Erythroblast (primary cell): ENCODE data around the gene OGFOD1.

Source experiments
- GATA1 ChIP-seq: IDR thresholded peaks from 2 replicates; pipeline ENCODE4 v1.6.1; 2011; ENCODE audit warnings: low read depth, mild to moderate bottlenecking, control low read depth, low read length, moderate library complexity
- POLR2A ChIP-seq: IDR thresholded peaks from 2 replicates; pipeline ENCODE4 v1.6.1; 2011; ENCODE audit warnings: mild to moderate bottlenecking, low read length

DNA sequence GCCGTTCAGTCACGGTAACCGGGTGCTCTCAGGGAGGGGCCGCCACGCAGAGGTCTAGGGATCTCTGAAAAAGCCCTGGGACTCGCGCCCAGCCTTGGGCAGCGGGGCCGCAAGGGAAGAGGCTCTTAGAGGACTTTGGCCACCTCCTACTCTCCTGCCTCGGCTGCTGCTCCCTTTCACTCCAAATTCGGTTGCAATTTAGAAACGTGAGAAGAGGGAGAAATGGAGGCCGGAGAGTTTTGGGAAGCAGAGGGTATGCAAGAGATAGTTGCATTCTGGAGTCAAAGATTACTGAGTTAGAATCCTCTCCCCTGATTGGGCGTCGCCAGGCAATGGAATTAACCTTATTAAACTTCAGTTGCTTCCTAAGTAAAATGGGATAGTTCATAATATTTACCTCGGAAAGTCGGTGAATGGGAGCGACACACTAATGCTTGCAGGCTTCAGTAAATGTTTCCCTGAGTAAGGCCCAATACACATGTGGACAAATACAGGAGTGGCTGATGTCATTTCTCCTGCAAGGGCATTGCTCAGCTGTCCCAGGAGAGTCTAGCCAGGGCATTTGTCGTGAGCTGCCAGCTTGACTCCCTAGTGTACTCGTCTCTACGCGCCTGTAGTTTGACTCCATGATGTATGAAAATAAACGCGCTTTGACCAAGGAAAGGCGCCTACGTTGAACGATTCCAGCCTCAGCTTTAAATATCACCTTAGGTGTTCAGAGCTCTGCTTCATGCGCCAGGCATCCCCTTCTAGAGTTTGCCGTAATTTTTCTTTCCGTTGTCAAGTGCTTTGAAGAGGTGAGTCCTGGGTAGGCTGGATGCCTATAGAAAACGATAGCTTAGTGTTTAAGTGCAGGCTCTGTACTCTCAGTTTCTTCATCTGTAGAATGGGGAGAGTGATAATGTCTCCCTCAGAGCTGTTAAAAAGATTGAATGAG, 667 bp downstream of the OGFOD1 start:
- TF ChIP-seq POLR2A: no peak
- TF ChIP-seq GATA1: no peak
